HG03432 (cell line): Measurements from ENCODE around the gene IRGM.

Experiments
- ATAC-seq: cut with Tn5 transposase; IDR thresholded peaks from one replicate; pipeline ENCODE4 v1.9.1; 2021; ENCODE audit warnings: mild to moderate bottlenecking, moderate library complexity; ENCODE audit not compliant: unreplicated experiment

IRGM gene

DNA sequence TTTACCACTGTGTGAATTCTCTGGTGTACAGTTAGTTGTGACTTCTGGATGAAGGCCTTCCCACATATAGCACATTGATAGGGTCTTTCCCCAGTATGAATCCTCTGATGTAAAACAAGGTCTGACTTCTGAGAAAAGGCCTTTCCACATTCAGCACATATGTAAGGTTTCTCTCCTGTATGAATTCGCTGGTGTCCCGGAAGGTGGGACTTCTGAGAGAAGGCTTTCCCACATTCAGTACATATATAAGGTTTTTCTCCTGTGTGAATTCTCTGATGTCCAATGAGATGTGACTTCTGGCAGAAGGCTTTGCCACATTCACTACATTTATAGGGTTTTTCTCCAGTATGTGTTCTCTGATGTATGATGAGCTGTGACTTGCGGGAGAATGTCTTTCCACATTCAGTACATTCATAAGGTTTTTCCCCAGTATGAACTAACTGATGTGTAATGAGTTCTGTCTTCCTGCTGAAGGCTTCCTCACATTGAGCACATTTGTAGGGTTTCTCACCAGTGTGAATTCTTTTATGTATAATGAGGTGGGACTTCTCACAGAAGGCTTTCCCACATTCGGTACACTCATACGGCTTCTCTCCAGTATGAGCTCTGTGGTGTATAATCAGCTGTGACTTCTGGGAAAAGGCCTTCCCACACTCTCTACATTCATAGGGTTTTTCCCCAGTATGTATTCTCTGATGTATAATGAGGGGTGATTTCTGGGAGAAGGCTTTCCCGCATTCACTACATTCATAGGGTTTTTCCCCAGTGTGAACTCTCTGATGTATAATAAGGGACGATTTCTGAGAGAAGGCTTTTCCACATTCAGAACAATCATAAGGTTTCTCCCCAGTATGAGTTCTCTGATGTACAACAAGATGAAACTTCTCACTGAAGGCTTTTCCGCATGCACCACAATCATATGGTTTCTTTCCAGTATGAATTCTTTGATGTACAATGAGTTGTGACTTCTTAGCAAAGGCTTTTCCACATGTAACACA is 49.4 kb downstream of the IRGM start:
- no peak for ATAC-seq
